ENCODE data around the gene EGFLAM. TPM values are rescaled to one million over a fixed set of nuclear protein-coding genes. Genes with fewer than 3 reads are reported as not detected.

Gene EGFLAM
- total RNA-seq, 1 donor from 2014 or later: 0.69 TPM

DNA sequence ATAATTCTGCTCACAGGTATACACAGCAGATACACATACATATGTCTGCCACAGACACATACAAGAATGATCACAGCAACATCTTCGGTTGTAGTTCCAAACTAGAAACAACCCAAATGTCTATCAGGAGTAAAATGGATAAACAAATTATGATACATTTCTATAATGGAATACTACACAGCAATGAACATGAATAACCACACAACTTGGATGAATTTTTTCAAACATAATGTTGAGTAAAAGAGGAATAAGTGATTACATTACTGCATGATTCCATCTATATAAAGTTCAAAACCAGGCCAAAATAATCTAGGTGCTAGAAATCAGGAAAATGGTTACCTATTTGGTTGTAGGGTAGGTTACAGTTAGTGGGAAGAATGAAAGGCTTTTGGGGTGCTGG is 4.6 kb upstream of the EGFLAM start:
- no peak for TF ChIP-seq CTCF (IDR thresholded peaks at IDR 0.05; ENCODE audit: unreplicated experiment)
- DNase-seq (ENCODE audit: low spot score, unreplicated experiment): no peak
- Mint-ChIP-seq H3K27ac (no peak overlapping the region), H3K4me1 (ENCODE audit: low read depth) (peaks cover 14% of the 10 kb centered on the region), H3K27me3 (peaks cover 72% of the 10 kb centered on the region), H3K9me3 (ENCODE audit: low read depth) (peaks cover 4% of the 10 kb centered on the region), H3K4me3 (ENCODE audit: low read depth) (no peak overlapping the region), H3K36me3 (ENCODE audit: insufficient read depth) (no peaks in the 10 kb centered on the region)

GRCh38 chr5:38257308-38258041 is 884 bp upstream of the EGFLAM start:
- Mint-ChIP-seq H3K4me1 (ENCODE audit: low read depth) (peaks cover 16% of the 10 kb centered on the region), H3K36me3 (ENCODE audit: insufficient read depth) (no peaks in the 10 kb centered on the region), H3K27me3 (peaks cover 80% of the 10 kb centered on the region), H3K4me3 (ENCODE audit: low read depth) (peak overlapping the region; percentile 77), H3K27ac (no peak overlapping the region), H3K9me3 (ENCODE audit: low read depth) (peaks cover 4% of the 10 kb centered on the region)
- TF ChIP-seq CTCF (IDR thresholded peaks at IDR 0.05; ENCODE audit: unreplicated experiment): no peak
- DNase-seq (ENCODE audit: low spot score, unreplicated experiment): no peak

GRCh38 chr5:38258042-38258318 is 379 bp upstream of the EGFLAM start:
- Mint-ChIP-seq H3K36me3 (ENCODE audit: insufficient read depth) (no peaks in the 10 kb centered on the region), H3K27ac (no peak overlapping the region), H3K27me3 (peaks cover 77% of the 10 kb centered on the region), H3K9me3 (ENCODE audit: low read depth) (peaks cover 3% of the 10 kb centered on the region), H3K4me1 (ENCODE audit: low read depth) (peaks cover 16% of the 10 kb centered on the region), H3K4me3 (ENCODE audit: low read depth) (peak overlapping the region; percentile 77)
- no peak for DNase-seq (ENCODE audit: low spot score, unreplicated experiment)
- no peak for TF ChIP-seq CTCF (IDR thresholded peaks at IDR 0.05; ENCODE audit: unreplicated experiment)

DNA sequence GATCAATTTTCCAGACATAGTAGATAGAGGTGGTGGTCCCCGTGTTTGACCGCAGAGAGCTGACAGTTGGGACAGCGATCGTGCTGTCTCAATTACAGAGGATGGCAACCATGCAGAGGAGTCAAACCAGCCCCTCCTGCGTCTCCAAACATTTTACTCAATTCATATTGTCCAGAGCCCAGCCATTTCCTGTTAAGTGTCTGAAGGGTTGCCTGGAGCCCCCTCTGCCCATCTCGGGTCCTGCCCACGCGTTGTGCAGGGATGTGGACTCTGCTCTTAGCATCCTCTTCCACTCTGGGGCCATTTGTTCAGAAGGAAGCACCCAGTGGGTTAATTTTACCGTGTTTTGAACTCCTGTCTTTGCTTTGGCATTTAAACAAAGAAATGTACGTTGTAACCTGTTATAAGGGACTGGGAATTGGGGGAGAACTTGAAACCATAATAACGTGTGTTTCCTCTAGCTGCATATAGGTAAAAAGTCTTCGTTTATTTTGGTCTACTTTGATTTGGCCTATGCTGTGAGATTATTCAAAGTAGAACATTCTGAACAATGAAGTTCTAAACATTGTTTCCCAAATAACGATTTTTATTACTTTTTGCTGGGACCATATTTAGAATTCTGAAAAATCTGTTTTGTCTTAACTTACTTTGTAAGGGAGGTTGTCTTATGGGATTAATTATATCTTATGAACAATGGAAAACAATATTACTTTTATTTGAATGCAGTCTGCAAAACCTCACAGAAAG is 876 bp downstream of the EGFLAM start:
- Mint-ChIP-seq H3K36me3 (ENCODE audit: insufficient read depth) (no peaks in the 10 kb centered on the region), H3K4me1 (ENCODE audit: low read depth) (peaks cover 21% of the 10 kb centered on the region), H3K27ac (no peak overlapping the region), H3K9me3 (ENCODE audit: low read depth) (no peaks in the 10 kb centered on the region), H3K4me3 (ENCODE audit: low read depth) (peak overlapping the region; percentile 77), H3K27me3 (peaks cover 83% of the 10 kb centered on the region)
- no peak for DNase-seq (ENCODE audit: low spot score, unreplicated experiment)
- TF ChIP-seq CTCF (IDR thresholded peaks at IDR 0.05; ENCODE audit: unreplicated experiment): no peak

GRCh38 chr5:38259809-38260160 is 1.4 kb downstream of the EGFLAM start:
- H3K9me3 Mint-ChIP-seq (ENCODE audit: low read depth): no peaks in the 10 kb centered on the region
- no peaks in the 10 kb centered on the region for H3K36me3 Mint-ChIP-seq (ENCODE audit: insufficient read depth)
- peaks cover 21% of the 10 kb centered on the region for H3K4me1 Mint-ChIP-seq (ENCODE audit: low read depth)
- no peak overlapping the region for H3K27ac Mint-ChIP-seq
- peaks cover 85% of the 10 kb centered on the region for H3K27me3 Mint-ChIP-seq
- TF ChIP-seq CTCF (IDR thresholded peaks at IDR 0.05; ENCODE audit: unreplicated experiment): no peak
- H3K4me3 Mint-ChIP-seq (ENCODE audit: low read depth): no peak overlapping the region
- no peak for DNase-seq (ENCODE audit: low spot score, unreplicated experiment)
